Endometrial microvascular endothelial cells (primary cell): Measurements from ENCODE around the gene MARCHF5. TPM values are rescaled to one million over a fixed set of nuclear protein-coding genes. Genes with fewer than 3 reads are reported as not detected.
"Not testable (repeated sequence)": the region's sequence is repeated elsewhere in the genome, so short reads cannot be mapped to it uniquely, and the experiment has no call there.

Source experiments
- in situ Hi-C: cut with HindIII; loops from 2 replicates; pipeline ENCODE4 v1.10.0; 2017; ENCODE audit warnings: low sequenced_read_pairs, low pct_unique_long_range_greater_than_20kb; ENCODE audit errors: inconsistent ontology term
- total RNA-seq: library from RNA; depleted of rRNA; stranded (reverse); fragments of >200 nt; gene quantifications from one replicate; pipeline ENCODE4 v1.2.3, GENCODE V29; 2015; ENCODE audit errors: inconsistent ontology term

The MARCHF5 gene
- total RNA-seq, 1 donor from 2014 or later: 10.1 TPM

DNA sequence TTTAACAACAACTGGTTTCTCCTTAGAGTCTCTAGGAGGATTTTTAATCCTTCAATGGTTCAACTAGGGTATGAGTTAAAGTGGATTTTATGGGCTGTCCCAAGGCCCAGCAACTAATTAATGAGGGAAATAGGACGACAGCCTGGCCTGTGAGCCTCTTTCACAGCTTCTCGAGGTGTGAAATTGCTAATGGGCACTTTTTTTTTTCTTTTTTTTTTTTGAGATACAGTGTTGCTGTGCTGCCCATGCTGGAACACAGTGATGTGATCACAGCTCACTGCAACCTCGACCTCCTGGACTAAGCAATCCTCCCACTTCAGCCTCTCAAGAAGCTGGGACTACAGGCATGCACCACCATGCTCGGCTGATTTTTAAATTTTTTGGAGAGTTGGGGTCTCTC, 87.0 kb downstream of the MARCHF5 start:
- in situ Hi-C loops: no loop called here

DNA sequence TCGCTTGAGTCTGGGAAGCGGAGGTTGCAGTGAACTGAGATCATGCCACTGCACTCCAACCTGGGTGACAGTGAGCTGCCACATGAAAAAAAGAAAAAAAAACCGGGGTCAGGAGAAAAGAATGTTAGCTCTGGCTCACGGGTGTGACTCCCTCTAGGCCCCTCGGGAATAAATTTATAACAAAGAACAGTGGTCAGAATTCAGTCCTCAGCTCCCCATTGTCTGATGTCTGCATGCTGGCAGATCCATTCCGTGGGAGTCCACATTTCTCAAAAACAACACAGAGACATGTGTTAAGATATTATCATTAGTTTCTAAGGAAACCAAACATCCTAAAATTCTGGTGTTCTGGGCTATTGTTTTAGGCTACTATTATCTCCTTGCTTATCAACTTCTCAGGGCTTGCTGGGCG, 90.6 kb downstream of the MARCHF5 start:
- in situ Hi-C loops: no loop called here

DNA sequence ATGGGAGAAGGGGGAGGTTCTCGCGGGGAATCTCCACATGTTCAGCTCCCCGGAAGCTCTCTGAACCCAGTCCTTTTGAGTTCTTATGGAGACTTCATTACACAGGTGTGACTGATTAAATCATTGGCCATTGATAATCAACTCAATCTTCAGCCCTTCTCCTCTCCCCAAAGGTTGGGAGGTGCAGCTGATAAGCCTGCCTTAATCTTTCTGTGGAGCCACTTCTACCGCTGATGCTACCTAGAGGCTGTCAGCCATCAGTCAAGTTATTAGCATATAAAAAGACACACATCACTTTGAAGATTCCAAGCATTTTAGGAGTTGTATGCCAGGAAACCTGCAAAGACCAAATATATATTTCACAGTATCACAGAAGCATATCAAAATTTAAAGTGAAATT, 91.7 kb downstream of the MARCHF5 start:
- in situ Hi-C loops: no loop called here

DNA sequence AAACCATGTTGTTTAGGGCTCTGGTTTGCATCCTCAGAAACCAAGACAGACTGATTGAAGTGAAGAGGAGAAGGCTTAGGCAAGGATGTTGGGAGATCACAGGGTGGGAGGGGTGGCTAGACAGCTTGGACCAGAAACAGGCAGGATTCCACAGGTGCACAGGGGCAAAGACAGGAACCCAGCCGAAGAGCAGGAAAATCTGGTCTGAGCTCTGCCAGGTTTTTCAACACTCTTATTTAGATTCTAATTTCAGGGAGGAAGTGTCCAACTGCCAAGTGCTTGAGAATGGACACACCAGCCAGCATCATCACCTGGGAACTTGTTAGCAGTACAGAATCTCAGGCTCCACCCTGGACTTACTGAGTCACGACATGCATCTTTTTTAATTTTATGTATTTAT, 93.8 kb downstream of the MARCHF5 start:
- in situ Hi-C loops: no loop called here

DNA sequence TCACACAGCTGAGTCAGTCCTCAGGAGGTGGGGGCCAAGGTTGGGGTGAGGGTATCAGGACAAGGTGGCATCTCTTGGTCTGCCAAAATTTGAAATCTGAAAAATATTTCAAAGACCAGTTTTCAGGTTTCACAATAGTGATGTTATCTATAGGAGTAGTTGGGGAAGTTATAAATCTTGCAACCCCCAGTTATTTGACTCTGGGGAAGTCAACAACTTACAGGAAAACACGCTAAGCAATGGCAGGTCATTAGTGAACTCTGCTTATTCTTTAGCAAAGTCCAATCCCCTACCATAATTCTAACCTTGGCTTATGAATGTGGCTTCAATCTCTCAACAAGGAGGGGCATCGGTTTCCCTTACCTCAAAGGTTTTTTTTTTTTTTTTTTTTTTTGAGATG, 94.9 kb downstream of the MARCHF5 start:
- in situ Hi-C loops: no loop called here

DNA sequence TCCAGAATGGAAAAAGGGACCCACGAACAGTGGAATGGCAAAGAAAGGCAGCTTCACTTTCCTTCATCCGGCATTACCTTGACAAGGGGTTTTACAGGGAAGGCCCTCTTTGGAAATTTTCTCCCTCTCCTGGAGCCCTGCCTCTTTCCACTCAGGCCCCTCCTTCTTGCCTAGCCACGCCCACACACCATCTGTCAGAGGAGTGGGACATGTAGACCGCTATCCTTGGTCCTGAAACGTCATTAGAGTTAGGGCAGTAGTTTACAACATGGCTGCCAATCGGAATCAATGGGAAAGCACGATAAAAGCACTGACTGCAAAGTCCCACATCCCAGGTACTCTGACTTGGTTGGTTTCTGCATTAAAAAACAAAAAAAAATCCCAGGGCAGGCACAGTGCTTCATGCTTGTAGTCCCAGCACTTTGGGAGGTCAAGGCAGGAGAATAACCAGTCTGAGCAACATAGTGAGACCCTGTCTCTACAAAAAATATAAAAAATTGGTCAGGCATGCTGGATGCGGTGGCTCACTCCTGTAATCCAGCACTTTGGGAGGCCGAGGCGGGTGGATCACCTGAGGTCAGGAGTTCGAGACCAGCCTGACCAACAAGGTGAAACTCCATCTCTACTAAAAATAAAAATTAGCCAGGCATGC, 96.4 kb downstream of the MARCHF5 start:
- in situ Hi-C loops: no loop called here

DNA sequence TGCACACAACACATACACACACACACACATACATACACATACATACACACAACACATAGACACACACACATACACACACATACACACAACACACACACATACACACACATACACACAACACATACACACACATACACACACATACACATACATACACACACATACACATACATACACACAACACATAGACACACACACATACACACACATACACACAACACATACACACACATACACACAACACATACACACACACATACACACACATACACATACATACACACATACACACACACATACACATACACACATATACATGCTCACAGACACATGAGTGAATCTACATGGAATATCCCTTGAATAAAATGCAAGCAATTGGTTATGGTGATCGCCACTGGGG, 102.2 kb downstream of the MARCHF5 start:
- in situ Hi-C loops: not testable (repeated sequence)

DNA sequence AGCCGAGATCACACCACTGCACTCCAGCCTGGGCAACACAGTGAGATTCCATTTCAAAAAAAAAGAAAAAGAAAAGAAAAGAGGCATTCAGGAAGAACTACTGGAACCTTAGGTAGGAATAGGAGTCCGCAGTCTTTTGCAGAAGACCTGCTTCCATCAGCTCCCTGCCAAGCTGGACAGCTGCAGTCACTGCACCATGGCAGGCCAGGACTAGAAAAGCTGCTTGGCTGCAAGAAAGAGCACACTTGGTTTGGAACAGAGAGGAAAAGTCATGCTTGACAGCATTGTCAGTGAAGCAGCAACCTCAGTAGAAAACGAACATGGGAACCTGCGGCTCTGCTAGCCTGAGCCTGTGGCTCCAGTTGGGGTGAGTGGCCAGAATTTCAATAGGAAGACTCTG, 104.3 kb downstream of the MARCHF5 start:
- in situ Hi-C loops: no loop called here

DNA sequence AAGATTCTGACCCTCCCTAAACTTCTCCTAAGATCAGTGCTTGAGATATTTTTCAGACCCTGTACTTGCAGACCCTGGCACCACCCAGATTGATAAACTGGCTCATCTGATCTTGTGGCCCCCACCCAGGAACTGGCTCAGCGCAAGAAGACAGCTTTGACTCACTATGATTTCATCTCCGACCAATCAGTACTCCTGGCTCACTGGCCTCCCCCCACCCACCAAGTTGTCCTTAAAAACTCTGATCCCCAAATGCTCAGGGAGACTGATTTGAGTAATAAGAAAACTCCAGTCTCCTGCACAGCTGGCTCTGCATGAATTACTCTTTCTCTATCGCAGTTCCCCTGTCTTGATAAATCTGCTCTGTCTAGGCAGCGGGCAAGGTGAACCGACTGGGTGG, 111.3 kb downstream of the MARCHF5 start:
- in situ Hi-C loops: not testable (repeated sequence)

Other genes with a start within 250 kb of the MARCHF5 start
- 0.37 TPM for gene CPEB3, start 89 bp upstream of the MARCHF5 start, total RNA-seq